HG02943 (cell line): Measurements from ENCODE around the gene GBP4.

Experiments used
- ATAC-seq: cut with Tn5 transposase; IDR thresholded peaks from one replicate; pipeline ENCODE4 v1.9.1; 2021; ENCODE audit warnings: mild to moderate bottlenecking, low read depth, moderate library complexity; ENCODE audit not compliant: unreplicated experiment

GBP4 gene

GRCh38 chr1:89172468-89173143 is 26.1 kb downstream of the GBP4 start:
- ATAC-seq = no peak

GRCh38 chr1:89171067-89171438 is 27.7 kb downstream of the GBP4 start:
- ATAC-seq = no peak

- ATAC-seq = no peak
Observed at GRCh38 chr1:89170170-89171066, 28.3 kb downstream of the GBP4 start.

GRCh38 chr1:89169166-89169565 is 29.6 kb downstream of the GBP4 start:
- no peak for ATAC-seq

GRCh38 chr1:89167590-89168230 is 31.0 kb downstream of the GBP4 start:
- no peak for ATAC-seq

GRCh38 chr1:89166705-89167104 is 32.0 kb downstream of the GBP4 start:
- no peak for ATAC-seq

GRCh38 chr1:89165811-89166210 is 32.9 kb downstream of the GBP4 start:
- ATAC-seq = no peak

- no peak for ATAC-seq
Observed at GRCh38 chr1:89151047-89151446, 47.7 kb downstream of the GBP4 start.

- no peak for ATAC-seq
Observed at GRCh38 chr1:89149976-89150375, 48.8 kb downstream of the GBP4 start.

GRCh38 chr1:89149229-89149628 is 49.5 kb downstream of the GBP4 start:
- no peak for ATAC-seq

GRCh38 chr1:89147678-89148658 is 50.8 kb downstream of the GBP4 start:
- ATAC-seq = no peak

- no peak for ATAC-seq
Observed at GRCh38 chr1:89146721-89147120, 52.0 kb downstream of the GBP4 start.

- no peak for ATAC-seq
Observed at GRCh38 chr1:89143484-89143883, 55.3 kb downstream of the GBP4 start.

- no peak for ATAC-seq
Observed at GRCh38 chr1:89142160-89142559, 56.6 kb downstream of the GBP4 start.

- ATAC-seq = no peak
Observed at GRCh38 chr1:89133747-89134146, 65.0 kb downstream of the GBP4 start.
